SU-DHL-6 (cell line): ENCODE data around the gene LASP1.

Experiments
- H2AFZ ChIP-seq: fragments of 200-600 bp; sonication (generic); 2 replicates; pipeline ENCODE4 v1.6.1; 2014; ENCODE audit warnings: low read depth, mild to moderate bottlenecking, moderate library complexity, mixed read lengths, antibody characterized with exemption, low read length; ENCODE audit not compliant: severe bottlenecking
- H3F3A ChIP-seq: fragments of 200-600 bp; shearing (Covaris generic); 2 replicates; pipeline ENCODE4 v1.6.0; 2016; ENCODE audit warnings: antibody characterized with exemption, mild to moderate bottlenecking; ENCODE audit not compliant: insufficient read depth
- H3K27ac ChIP-seq: fragments of 200-600 bp; sonication (generic); 2 replicates; pipeline ENCODE4 v1.5.1; 2016; ENCODE audit warnings: low read depth, mild to moderate bottlenecking, low read length, moderate library complexity, mixed read lengths
- H3K27me3 ChIP-seq: fragments of 200-600 bp; sonication (generic), shearing (Covaris generic); 2 replicates; pipeline ENCODE4 v1.6.0; 2014; ENCODE audit warnings: mild to moderate bottlenecking, low read length
- H3K36me3 ChIP-seq: fragments of 200-600 bp; sonication (generic); 2 replicates; pipeline ENCODE4 v1.6.1; 2014; ENCODE audit warnings: mild to moderate bottlenecking, low read length, mixed read lengths
- H3K4me2 ChIP-seq: fragments of 300-600, 200-600 bp; shearing (Covaris generic), sonication (generic); 2 replicates; pipeline ENCODE4 v1.6.0; 2014; ENCODE audit warnings: low read length, low read depth, mild to moderate bottlenecking; ENCODE audit not compliant: poor library complexity, severe bottlenecking
- H3K4me3 ChIP-seq: fragments of 200-600 bp; sonication (generic); 2 replicates; pipeline ENCODE4 v1.5.1; 2014; ENCODE audit warnings: antibody characterized with exemption, low read length, mild to moderate bottlenecking, mixed read lengths; ENCODE audit not compliant: insufficient read depth, poor library complexity, severe bottlenecking
- H3K79me2 ChIP-seq: fragments of 200-600 bp; sonication (generic); 2 replicates; pipeline ENCODE4 v1.6.1; 2014; ENCODE audit warnings: mild to moderate bottlenecking, low read length, moderate library complexity; ENCODE audit not compliant: insufficient read depth
- H3K9ac ChIP-seq: fragments of 200-600 bp; sonication (generic); 2 replicates; pipeline ENCODE4 v1.7.0; 2014; ENCODE audit warnings: mild to moderate bottlenecking, low read length
- H3K9me2 ChIP-seq: fragments of 200-600 bp; sonication (generic); replicated peaks from 2 replicates; pipeline ENCODE4 v1.6.1; 2014; ENCODE audit warnings: low read length; ENCODE audit not compliant: insufficient read depth
- H3K9me3 ChIP-seq: fragments of 200-600 bp; sonication (generic); 2 replicates; pipeline ENCODE4 v1.6.1; 2014; ENCODE audit warnings: low read length, mixed read lengths; ENCODE audit not compliant: insufficient read depth
- H4K20me1 ChIP-seq: fragments of 200-600 bp; sonication (generic); 2 replicates; pipeline ENCODE4 v1.6.1; 2014; ENCODE audit warnings: low read depth, mild to moderate bottlenecking, antibody characterized with exemption, low read length, moderate library complexity, mixed read lengths
- CTCF ChIP-seq: fragments of 200-600 bp; sonication (generic); IDR thresholded peaks from one replicate; pipeline ENCODE4 v1.5.1; 2017; ENCODE audit warnings: antibody characterized with exemption, mild to moderate bottlenecking, low read length, moderate library complexity; ENCODE audit not compliant: insufficient read depth, poor library complexity, severe bottlenecking
- EZH2phosphoT487 ChIP-seq: fragments of 200-600 bp; sonication (generic), shearing (Covaris generic); conservative IDR thresholded peaks from 2 replicates; pipeline ENCODE4 v1.6.1; 2018; ENCODE audit warnings: mild to moderate bottlenecking, antibody characterized with exemption, low read length, moderate library complexity, mixed read lengths

The LASP1 gene

GRCh38 chr17:38892620-38893019, 22.8 kb downstream of the LASP1 start:
- H3K27me3 ChIP-seq: no peaks in the 10 kb centered on the region
- H3K4me2 ChIP-seq: no peak overlapping the region
- H3K9me3 ChIP-seq: no peaks in the 10 kb centered on the region
- H3K27ac ChIP-seq: no peak overlapping the region
- 0 out of 2 replicates have a peak, but pooled peaks cover 4% of the 10 kb centered on the region for H3K79me2 ChIP-seq
- H3K9me2 ChIP-seq: no peaks in the 10 kb centered on the region
- TF ChIP-seq EZH2phosphoT487 (no peak), CTCF (no peak)
- no peak overlapping the region for H3K9ac ChIP-seq
- no peaks in the 10 kb centered on the region for H3K36me3 ChIP-seq
- H3F3A ChIP-seq: no peaks in the 10 kb centered on the region
- H3K4me3 ChIP-seq: no peak overlapping the region
- H4K20me1 ChIP-seq: no peaks in the 10 kb centered on the region
- H2AFZ ChIP-seq: no peak overlapping the region

- Histone ChIP-seq H4K20me1 (no peaks in the 10 kb centered on the region), H3K4me2 (no peak overlapping the region), H3K9me3 (no peaks in the 10 kb centered on the region), H3K4me3 (no peak overlapping the region), H3K9me2 (no peaks in the 10 kb centered on the region), H3K36me3 (no peaks in the 10 kb centered on the region), H3K27me3 (no peaks in the 10 kb centered on the region), H3K9ac (no peak overlapping the region), H2AFZ (no peak overlapping the region), H3K79me2 (0 out of 2 replicates have a peak, but pooled peaks cover 4% of the 10 kb centered on the region), H3F3A (peaks cover 3% of the 10 kb centered on the region; the same call in 1 of the 2 replicates), H3K27ac (no peak overlapping the region)
- TF ChIP-seq CTCF: no peak
Measured at GRCh38 chr17:38893113-38893512, 23.3 kb downstream of the LASP1 start.

GRCh38 chr17:38893607-38894006, 23.7 kb downstream of the LASP1 start:
- Histone ChIP-seq H3F3A (peaks cover 8% of the 10 kb centered on the region; the same call in 1 of the 2 replicates), H3K36me3 (no peaks in the 10 kb centered on the region), H3K4me2 (no peak overlapping the region), H4K20me1 (no peaks in the 10 kb centered on the region), H2AFZ (no peak overlapping the region), H3K9ac (no peak overlapping the region), H3K27ac (no peak overlapping the region), H3K27me3 (no peaks in the 10 kb centered on the region), H3K9me2 (no peaks in the 10 kb centered on the region), H3K79me2 (0 out of 2 replicates have a peak, but pooled peaks cover under 1% of the 10 kb centered on the region), H3K4me3 (no peak overlapping the region), H3K9me3 (no peaks in the 10 kb centered on the region)
- no peak for TF ChIP-seq CTCF
- no peak for TF ChIP-seq EZH2phosphoT487
